Gastrocnemius medialis (tissue), 4 donors: ENCODE results near the gene ZMYND11.

Experiments used
- CTCF ChIP-seq, 5 experiments: fragments of 450-650 bp in 3 of 5; fragments of 200-600 bp in 2 of 5; sonication (generic) in 2 of 5; IDR thresholded peaks in 4 of 5; conservative IDR thresholded peaks in 1 of 5; 1 replicate in 4 of 5; 2 replicates in 1 of 5; pipeline ENCODE4 v1.5.1; 2016 to 2019; ENCODE audit warnings: antibody characterized with exemption in 5 of 5, mild to moderate bottlenecking in 3 of 5, moderate library complexity in 3 of 5
- POLR2A ChIP-seq, 2 donors: fragments of 450-650 bp; IDR thresholded peaks; one replicate each; pipeline ENCODE4 v1.6.1; 2017; ENCODE audit warnings: antibody characterized with exemption in 2 of 2, mild to moderate bottlenecking in 2 of 2, moderate library complexity in 2 of 2

- TF ChIP-seq CTCF (IDR thresholded peaks at IDR 0.05 in 4 of 5, conservative IDR thresholded peaks at IDR 0.05 in 1 of 5), result no peak
- TF ChIP-seq POLR2A (IDR thresholded peaks at IDR 0.05), result no peak
Observed at GRCh38 chr10:293636-294035, 158.4 kb downstream of the ZMYND11 start.
